C4-2B (cell line): ENCODE results near the gene LARP4.

Source experiments
- H3K27ac ChIP-seq: fragments of 450-650 bp; 2 replicates; pipeline ENCODE4 v1.5.1; 2017
- CTCF ChIP-seq: fragments of 450-650 bp; conservative IDR thresholded peaks from 2 replicates; pipeline ENCODE4 v1.5.1; 2017; ENCODE audit warnings: mild to moderate bottlenecking
- ZFX ChIP-seq: fragments of 450-650 bp; IDR thresholded peaks from 2 replicates; pipeline ENCODE4 v1.6.1; 2017

Gene LARP4

GRCh38 chr12:50400638-50401499 lies at the start of gene LARP4:
LARP4 (plus strand) TSS chr12:50400885; CDS start chr12:50401011, 126 bp downstream.
- peak; percentile 94 for TF ChIP-seq ZFX
- TF ChIP-seq CTCF, result no peak
- peak within 1 kb of the TSS; percentile 89 for H3K27ac ChIP-seq

GRCh38 chr12:50351120-50352043 lies 49.3 kb upstream of the LARP4 start:
- TF ChIP-seq ZFX (no peak), CTCF (no peak)
- H3K27ac ChIP-seq, result no peak overlapping the region

GRCh38 chr12:50353404-50353803 lies 47.3 kb upstream of the LARP4 start:
- no peak overlapping the region for H3K27ac ChIP-seq
- no peak for TF ChIP-seq CTCF
- TF ChIP-seq ZFX, result no peak

- no peak for TF ChIP-seq CTCF
- no peak for TF ChIP-seq ZFX
- no peak overlapping the region for H3K27ac ChIP-seq
Observed at GRCh38 chr12:50353869-50354593, 46.7 kb upstream of the LARP4 start.

- H3K27ac ChIP-seq, result no peak overlapping the region
- TF ChIP-seq ZFX (no peak), CTCF (no peak)
Observed at GRCh38 chr12:50354908-50355307, 45.8 kb upstream of the LARP4 start.

- no peak overlapping the region for H3K27ac ChIP-seq
- no peak for TF ChIP-seq ZFX
- no peak for TF ChIP-seq CTCF
Observed at GRCh38 chr12:50355365-50355764, 45.3 kb upstream of the LARP4 start.
